ENCODE data around the gene ATRNL1.

ATRNL1 gene

DNA sequence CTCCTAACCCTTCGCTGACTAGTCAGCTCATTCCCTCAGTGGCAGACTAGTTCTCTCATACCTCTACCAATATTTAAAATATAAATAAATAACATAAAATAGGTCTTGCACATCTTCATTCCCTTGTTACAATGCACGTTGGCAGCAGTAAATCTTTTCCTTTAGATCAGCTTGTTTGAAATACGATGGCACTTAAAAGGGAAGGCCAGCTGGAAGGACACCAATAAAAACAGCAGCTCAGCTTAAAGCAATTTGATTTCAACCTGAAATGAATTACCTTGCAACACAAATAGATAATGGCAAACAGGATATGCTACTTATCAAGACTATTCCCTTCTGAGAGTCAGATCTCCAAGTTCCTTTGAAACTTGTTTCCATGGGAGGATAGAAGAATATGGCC, 858.1 kb downstream of the ATRNL1 start:
- no peak for DNase-seq (ENCODE audit: low spot score)

DNA sequence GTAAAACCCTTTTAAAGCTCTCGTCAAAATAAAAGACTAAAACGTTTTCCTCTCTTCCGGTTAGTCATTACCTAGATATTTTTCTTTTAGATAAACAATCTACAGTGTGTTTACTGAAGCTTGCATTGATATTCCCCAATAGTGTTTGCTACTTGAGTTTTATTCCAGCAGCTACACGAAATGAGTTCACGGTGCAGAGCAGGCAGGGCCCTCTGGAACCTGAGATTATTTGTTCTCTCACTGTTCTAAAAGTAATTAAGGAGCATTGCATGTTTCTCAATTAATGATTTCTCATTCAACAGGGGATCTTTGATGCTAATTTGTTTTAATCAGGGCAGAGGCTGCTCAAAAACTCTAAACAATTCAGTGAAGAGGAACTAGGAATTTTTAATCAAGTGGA, 860.1 kb downstream of the ATRNL1 start:
- DNase-seq (ENCODE audit: low spot score), result no peak

DNA sequence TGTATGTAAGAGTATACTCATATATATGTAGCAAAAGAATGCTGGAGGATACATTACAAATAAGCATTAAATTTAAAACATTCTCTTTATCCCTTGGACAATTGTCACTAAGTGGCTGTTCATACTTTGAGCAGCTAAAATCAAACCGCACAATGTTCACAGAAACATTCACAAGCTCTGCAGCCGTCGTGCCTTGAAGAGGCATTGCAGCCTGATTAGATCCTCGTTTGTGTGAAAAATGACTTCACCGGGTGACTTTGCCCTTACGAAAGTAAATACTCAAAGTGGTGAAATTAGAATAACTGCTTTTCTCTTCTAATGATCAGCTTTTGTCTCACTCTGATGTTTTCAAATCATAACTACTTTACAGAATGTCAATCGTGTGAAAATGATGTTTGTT, 860.8 kb downstream of the ATRNL1 start:
- no peak for DNase-seq (ENCODE audit: low spot score)

DNA sequence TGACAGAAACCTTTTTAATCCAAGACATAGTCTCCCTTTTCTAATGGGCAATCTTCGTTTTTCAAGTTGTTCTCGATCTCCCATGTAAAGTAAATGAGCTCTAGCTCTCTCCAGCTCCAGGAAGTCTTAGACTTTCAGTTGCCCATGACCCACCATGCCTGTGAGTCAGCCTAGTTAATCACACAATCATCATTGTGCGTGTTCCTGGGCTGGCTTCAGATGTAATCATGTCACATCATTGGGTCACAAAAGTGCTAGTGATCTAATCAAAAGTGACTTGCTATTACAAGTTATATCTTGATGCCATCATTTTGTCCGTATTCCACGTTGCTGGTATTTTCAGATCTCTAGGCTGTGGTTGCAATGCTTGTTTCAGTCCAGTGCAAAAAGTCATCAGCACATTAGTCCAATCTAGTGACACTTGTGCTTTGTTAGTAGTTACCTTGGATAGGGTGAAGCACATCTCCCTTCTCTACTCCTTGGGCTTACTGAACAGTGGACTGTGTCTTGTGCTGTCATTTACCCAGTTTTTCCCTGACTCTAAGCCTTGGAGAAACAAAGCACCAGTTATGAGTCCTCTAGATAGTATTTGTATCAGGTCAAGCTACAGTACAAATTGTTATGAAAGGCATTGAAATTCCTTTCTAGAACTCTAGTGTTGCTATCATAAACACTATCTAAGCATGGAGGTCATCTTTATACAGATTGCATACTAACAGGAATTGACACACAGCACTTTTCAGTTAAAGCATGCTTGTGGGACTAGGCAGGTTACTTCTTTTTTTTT, 863.3 kb downstream of the ATRNL1 start:
- DNase-seq (ENCODE audit: low spot score), result peak; percentile 76

DNA sequence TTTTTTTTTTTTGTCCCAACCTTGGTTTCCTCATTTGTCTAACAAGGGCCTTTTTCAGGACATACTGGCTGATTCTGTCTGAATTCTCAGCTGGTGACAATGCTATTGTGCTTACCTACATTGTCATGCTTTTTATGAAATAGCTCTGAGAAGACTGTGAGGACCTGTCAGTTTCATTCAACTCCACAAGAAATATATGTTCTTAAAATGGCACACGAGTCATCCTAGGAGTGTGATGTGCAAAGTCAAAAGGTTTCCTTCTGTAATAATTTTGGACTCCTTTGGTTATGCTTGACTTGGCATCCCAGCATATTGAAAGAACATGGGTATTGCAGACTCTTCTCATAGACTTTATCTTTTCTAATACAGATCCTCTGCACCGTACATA, 863.8 kb downstream of the ATRNL1 start:
- DNase-seq (ENCODE audit: low spot score), result peak; percentile 61

DNA sequence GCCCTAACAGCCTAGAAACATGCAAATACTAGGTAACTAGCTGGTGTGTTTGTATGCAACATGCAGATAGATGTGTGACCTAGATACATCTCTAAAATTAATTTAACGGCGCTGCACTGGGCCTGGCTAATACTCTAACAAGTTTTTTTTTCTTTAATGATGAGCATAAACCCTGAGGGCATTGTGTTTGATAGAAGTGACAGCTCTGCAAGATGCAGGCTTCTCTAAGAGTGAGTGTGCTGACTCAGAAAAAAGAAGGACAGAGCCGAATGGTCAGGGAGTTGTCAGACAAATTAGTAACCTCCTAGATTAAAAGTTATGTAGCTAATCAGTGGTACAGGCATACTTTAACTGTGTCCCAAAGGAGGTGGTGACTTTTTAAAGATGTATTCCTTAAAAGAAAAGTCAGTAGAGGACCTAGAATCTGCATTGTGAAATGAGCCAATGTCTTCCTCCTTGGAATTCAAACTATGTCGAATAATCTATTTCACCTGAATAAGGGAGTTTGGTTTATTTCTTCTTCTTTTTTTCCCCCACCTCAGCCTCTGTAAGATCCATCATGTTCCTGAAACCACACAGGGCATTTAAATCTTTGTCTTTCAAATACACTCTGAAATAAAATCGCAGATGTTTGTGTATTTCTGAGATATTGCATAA, 864.7 kb downstream of the ATRNL1 start:
- no peak for DNase-seq (ENCODE audit: low spot score)

DNA sequence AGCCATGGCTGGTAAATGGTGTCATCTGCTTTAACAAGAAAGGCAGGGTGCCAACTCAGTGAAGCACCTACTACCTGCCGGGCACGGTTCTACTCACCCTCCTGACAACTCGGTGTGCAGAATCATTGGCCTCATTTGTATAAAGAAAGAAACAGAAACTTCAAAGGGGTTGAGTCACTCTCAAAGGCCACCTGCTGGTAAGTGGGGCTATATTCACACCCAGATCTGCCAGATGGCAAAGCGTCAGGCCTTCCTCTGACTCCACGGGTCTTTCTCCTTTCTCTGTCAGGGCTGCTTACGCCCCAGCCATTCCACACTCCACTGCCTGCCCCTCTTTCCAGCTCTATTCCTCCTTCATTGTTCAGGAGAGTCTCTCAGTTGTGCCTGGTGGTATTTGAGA, 870.7 kb downstream of the ATRNL1 start:
- DNase-seq (ENCODE audit: low spot score), result peak; percentile 73

DNA sequence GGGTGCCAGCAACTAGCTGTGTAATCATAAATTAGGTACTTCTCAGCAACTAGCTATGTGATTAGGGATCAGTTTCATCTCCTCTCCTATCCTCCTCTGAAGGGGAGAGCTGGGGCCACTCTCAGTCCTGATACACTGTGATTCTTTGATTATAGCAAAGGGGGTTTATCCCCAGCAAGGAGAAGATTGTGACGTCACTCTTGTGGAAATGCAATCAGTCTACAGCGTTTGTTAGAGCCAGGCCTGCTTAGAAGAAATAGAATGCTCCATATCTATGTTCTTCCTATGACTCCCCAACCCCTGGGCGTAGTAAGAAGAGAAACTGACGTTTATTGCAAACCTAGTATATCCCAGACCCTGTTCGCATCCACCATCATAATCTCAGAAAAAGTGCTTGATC, 871.7 kb downstream of the ATRNL1 start:
- DNase-seq (ENCODE audit: low spot score), result no peak

DNA sequence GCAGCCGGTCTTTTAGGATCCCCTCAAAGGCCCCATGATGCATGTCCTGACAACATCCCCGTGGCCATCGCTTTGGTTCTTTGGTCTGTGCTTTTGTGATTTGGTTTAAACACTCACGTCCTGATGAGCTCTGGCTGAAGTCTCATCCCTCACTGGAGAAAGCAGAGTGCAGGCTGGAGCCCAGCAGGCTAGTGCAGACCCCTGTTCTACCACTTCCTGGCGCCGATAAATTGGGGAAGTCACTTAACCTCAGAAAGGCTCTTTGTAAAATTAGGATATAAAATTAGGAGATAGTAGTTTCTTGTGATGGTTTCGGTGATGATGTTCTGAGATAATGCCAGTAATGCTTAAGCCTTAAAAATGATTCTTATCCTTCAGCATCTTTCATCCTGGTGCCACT, 872.2 kb downstream of the ATRNL1 start:
- no peak for DNase-seq (ENCODE audit: low spot score)

DNA sequence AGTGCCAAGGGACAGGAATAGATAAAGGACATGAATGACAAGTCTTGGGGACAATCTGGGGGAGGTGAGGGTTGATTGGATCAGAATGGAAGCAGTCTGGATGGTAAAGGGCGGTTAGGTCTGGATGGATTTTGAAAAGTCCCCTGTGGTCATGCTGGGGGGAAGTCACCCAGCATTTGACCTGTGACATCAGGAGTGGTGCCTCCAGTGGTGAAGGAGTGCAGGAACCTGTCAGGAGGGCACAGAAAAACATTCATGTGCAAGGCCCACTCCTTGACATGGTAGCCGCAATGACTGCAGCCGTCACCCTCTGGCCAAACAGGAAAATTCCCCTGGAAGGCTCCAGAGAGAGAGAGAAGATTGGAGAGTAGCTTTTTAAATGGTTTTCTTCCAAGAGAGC, 875.1 kb downstream of the ATRNL1 start:
- DNase-seq (ENCODE audit: low spot score), result no peak

DNA sequence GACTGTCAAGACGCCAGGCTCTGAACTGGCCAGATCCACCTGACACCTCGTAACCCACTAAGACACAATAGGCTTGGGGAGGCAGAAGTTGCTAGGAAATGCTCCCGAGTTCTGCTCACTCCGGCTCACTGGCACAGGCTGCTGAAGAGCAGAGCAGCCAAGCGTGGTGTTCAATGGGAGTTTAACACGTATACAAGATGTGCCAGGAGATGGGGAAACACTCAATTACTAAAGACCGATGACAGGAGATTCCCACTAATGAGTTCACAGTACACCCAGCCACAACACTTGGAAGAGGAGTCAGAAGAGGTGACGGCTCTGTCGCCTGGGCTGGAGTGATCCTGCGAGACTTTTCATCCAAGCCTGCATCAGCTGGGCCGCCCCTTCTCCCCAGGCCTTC, 876.4 kb downstream of the ATRNL1 start:
- peak; percentile 80 for DNase-seq (ENCODE audit: low spot score)

DNA sequence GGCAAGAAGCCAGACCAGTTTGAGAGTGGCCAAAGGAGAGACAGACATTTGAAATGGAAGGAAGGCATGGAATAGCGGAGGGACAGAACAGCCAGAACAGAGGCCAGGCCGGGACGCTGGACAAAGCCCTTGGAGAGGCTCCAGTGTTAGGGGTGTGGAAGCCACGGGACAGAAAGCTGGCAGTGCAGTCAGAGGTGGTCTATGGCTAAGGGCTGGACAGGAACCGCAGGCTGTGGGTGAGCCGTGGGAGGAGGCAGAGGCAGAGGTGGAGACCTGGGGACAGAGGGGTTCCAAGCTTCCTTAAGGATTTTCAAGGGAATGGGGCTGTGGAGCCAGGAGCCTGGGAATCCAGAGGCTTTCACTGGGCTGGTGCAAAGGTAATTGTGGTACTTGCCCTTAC, 878.8 kb downstream of the ATRNL1 start:
- DNase-seq (ENCODE audit: low spot score), result no peak

DNA sequence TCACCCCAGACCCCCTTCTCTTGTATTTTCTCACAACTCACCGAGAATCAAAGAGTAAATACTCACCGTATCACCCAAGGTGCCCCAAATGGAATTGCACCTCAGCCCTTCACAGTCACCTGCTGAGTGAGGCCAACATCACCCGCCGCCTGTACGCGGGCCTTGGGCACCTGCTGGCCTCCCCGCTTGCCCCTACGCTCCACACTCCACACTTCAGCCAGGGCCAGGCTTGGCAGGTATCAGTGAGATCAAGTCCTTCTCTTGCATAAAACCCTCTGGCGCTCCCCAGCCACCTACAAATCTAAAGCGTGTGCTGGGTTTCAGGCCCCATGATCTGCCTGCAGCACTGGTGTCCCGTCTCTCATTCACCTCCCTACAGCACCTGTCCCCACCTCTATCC, 879.3 kb downstream of the ATRNL1 start:
- DNase-seq (ENCODE audit: low spot score), result no peak

DNA sequence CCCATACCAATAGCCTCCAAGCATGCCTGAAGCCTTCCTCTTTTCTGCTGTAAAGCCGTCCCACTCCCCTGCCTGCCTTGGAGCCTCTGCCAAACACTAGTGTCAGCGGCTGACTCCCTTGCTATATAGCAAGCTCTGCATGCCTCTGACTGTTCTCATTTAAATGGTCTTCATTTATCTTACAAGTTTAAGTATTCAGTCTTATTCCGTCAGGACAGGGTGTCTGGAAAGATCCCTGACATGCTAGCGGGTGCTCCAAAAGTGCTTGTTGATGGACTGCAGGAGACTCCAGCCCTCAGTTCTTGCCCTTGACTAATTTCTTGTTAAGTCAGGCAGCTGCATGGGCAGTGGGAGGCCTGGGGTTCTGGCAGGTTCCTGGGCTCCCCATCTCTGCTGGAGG, 881.2 kb downstream of the ATRNL1 start:
- DNase-seq (ENCODE audit: low spot score), result no peak

DNA sequence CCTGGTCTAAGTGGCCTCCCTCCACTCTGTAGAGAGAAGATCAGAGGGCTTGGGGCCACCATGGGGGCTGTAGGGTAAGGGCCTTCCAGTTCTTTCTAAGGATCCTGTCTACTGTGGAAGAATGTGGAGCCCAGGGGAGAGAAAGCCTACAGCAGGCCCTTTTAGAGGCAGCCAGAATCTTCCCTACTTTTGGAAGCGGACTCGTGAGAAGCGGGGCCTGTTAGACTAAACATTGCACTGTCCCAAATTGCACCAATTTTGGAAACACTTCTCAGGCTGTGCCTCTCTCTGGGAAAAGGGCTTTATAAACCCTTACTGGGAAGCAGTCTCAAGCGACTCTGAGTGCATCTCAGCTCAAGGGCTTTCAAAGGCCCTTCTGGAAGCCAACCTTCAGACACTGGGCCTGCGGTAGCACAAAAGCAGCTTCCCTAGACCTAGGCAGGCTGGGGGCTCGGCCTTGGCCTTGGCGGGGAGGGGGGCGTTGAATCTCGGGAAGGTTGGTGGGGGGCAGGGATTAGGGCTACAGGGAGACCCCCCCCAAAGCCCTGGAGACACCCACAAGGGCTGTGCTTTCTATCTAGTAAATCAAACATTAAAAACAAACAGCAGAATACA, 881.8 kb downstream of the ATRNL1 start:
- no peak for DNase-seq (ENCODE audit: low spot score)

DNA sequence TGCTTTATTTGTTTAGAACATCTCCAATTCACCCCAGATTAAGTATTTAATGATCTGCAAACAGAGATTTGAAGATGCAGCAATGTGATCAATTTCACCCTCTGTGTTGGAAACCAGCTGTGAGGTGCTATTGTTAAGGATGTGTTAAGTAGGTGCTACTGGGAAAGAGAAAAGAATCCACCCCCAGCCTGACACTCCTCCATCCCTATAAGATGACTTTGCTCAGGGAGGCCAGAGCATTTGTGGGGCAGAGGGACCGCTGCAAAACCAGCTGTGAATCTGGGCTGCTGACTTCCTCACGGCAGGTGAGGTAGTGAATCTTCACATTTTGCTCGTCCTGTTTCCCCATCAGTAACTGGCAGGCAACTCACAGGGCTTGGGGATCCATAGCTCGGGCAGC, 882.3 kb downstream of the ATRNL1 start:
- no peak for DNase-seq (ENCODE audit: low spot score)

DNA sequence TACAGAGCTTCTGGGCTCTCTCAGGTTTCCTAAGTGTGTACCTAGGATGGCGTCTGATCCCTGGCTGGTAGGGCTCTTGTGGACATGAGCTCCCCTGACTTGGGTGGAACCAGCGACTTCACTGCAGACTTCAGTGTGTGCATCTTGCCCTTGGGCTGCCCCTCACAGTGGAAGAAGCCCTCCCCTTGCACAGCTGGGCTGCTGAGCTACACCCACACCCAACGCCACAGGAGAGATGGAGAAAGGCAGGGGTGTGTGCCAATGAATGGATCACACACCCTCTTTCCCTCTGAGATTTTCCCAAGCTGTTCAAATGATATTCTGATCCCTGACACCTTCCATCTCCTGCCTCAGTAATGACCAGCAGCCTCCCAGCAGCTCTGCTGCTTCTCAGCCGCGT, 883.2 kb downstream of the ATRNL1 start:
- no peak for DNase-seq (ENCODE audit: low spot score)

DNA sequence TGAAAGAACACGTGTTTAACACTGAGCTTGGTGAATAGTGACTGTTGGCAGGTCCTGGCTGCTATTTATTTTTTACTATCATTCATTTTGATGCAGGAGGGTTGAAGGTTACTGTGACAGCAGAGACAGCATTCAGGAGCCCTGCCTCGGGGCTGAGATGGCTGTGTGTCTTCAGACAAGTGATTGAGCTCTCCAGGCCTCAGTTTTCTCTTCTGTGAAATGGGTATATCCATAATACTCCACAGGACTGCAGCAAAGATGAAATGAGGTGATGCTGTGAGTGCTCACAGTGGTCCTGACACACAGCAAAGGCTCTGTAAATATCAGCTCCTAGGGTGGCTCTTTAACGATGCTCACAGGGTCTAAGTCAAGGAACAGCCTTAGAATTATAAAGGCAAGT, 884.7 kb downstream of the ATRNL1 start:
- no peak for DNase-seq (ENCODE audit: low spot score)

DNA sequence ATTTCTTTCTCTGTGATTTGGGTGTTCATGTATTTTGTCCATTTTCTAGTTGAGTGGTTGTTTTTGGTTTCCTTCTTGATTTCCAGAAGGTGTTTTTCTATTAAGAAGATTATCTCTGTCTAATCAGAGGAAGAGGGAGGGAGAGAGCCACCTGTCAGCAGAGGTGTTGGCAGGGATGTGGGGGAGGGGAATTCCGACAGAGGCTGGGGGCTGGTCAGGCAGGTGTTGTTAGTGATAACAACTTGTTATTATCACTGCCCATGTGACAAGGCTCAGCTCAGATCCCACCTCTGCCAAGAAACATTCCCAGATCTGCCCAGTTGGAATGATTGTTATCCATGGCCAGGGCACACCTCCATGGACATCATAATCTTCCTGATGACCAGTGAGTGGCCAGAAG, 886.4 kb downstream of the ATRNL1 start:
- no peak for DNase-seq (ENCODE audit: low spot score)

DNA sequence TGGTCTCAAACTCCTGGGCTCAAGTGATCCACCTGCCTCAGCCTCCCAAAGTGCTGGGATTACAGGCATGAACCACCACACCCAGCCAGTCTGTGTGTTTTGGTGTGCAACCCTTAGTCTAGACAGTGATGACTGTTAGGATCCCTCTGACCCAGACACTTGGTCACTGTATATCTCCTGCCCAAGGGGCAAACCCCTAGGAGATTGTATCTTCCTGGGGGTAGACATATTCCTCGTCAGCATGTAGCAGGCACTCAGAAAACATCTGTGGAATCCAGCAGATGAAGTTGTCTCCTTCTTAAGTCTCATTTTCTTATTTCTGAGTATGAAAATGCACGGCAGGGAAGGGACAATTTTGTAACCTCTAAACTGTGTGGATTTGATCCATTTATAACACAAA, 887.3 kb downstream of the ATRNL1 start:
- DNase-seq (ENCODE audit: low spot score), result peak; percentile 13

DNA sequence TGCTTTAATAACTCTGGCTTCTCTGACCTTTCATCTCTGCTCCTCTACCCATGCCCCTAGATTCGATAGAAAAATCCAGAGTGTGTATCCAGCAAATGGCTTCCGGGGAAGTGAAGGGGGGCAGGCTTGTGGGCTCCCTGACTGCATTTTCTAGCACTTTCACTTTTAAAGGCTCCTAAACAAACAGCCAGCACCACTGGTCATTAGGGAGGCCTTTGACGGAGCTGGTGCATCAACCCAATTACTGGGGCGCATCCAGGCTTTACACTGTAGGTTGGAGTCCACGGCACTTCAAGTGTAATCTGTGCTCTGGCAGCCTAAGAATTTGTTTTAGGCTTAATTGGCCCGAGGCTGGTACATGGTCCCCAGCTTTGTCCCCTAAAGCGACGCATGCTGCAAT, 887.9 kb downstream of the ATRNL1 start:
- DNase-seq (ENCODE audit: low spot score), result peak; percentile 18

DNA sequence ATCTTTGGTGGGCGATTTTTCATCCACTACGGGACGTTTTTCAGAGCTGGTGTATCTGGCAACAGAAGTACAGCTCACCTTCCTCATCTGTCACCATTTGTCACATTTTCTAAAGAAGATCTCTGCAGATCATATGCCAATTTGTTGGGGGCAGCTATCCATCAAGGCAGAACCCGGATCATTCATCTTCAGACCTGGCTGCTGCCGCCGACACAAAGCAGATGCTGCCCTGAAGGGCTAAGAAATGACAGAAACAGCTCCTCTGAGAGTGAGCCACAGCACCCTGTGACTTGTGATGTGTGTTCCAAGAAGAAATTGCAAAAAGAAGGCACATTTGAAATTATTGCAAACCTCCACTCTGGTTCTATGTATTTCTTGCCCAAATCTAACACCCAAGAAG, 888.9 kb downstream of the ATRNL1 start:
- no peak for DNase-seq (ENCODE audit: low spot score)

DNA sequence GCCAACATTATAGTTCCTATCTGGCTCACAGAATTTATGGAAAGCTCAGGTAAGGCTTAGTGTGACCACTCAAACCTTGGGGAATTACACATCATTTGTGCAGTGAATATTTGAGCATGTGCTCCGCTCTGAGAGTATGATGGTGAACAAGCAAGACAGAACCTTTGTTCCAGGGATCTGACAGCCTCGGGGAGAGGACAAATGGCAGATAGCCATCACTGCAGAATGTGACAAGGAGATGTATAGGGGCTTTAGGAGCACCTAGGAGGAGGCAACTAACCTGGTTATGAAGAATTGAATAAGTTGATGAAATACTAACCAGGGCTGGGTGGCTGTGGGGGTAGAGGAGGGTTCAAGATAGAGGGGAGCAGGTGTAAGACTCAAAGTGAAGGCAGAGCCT, 889.4 kb downstream of the ATRNL1 start:
- no peak for DNase-seq (ENCODE audit: low spot score)

DNA sequence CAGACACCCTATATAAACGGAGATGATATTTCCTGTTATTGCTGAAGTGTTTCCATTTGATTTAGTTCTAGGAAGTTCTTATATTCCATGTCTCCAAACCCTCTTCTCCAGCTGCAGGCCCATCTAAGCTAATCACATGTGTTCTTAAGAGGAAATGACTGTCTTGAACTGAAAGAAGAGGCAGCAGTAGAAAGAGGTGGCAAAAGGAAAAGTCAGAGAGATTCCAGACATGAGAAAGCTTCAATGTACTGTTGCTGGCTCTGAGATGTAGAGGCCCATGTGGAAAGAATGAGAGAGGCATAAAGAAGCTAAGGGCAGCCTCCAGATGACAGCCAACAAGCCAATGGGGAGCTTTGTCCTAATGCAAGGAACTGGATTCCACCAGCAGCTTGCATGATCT, 892.6 kb downstream of the ATRNL1 start:
- no peak for DNase-seq (ENCODE audit: low spot score)
